Peyer's patch (tissue), 4 donors: ENCODE measurements around the gene DOK5. TPM values are rescaled to one million over a fixed set of nuclear protein-coding genes. Genes with fewer than 3 reads are reported as not detected.

Experiments used
- DNase-seq, 3 donors: peaks; one replicate each; pipeline ENCODE4 v3.0.0-alpha.2; 2017 to 2019
- H3K27ac ChIP-seq, 4 donors: fragments of 200-600 bp; sonication (generic); one replicate each; pipeline ENCODE4 v1.5.1; 2016 to 2019
- H3K27me3 ChIP-seq, 2 donors: fragments of 200-600 bp; sonication (generic); one replicate each; pipeline ENCODE4 v1.5.1; 2019
- H3K36me3 ChIP-seq, 3 donors: fragments of 200-600 bp; sonication (generic); one replicate each; pipeline ENCODE4 v1.5.1; 2016 to 2019
- H3K4me1 ChIP-seq, 4 donors: fragments of 200-600 bp; sonication (generic); one replicate each; pipeline ENCODE4 v1.5.1; 2016 to 2019
- H3K4me3 ChIP-seq, 4 donors: fragments of 200-600 bp; sonication (generic); 1 replicate in 3 of 4; 2 replicates in 1 of 4; pipeline ENCODE4 v1.5.1; 2016 to 2019; ENCODE audit warnings: mild to moderate bottlenecking in 1 of 4
- H3K9me3 ChIP-seq, 4 donors: fragments of 200-600 bp; sonication (generic); one replicate each; pipeline ENCODE4 v1.5.1; 2016 to 2019; ENCODE audit warnings: mild to moderate bottlenecking in 1 of 4
- POLR2A ChIP-seq, 2 donors: fragments of 450-650 bp; IDR thresholded peaks; one replicate each; pipeline ENCODE4 v1.5.1; 2017; ENCODE audit warnings: antibody characterized with exemption in 2 of 2, mild to moderate bottlenecking in 2 of 2, moderate library complexity in 2 of 2
- total RNA-seq, 4 donors: library from RNA; depleted of rRNA; stranded (reverse); fragments of >200 nt; gene quantifications; one replicate each; pipeline ENCODE4 v1.1.0, GENCODE V29; 2016
- TF ChIP-seq, protein P1 (sequence below), 6 experiments: fragments of 450-650 bp in 4 of 6; fragments of 200-600 bp in 2 of 6; sonication (generic) in 1 of 6; IDR thresholded peaks; one replicate each; pipeline ENCODE4 v1.5.1; 2017 to 2019; ENCODE audit warnings: antibody characterized with exemption in 6 of 6, mild to moderate bottlenecking in 3 of 6, moderate library complexity in 1 of 6

DOK5 gene
- total RNA-seq, 4 donors from 2014 or later, result 2.1 TPM; not detected in 3

DNA sequence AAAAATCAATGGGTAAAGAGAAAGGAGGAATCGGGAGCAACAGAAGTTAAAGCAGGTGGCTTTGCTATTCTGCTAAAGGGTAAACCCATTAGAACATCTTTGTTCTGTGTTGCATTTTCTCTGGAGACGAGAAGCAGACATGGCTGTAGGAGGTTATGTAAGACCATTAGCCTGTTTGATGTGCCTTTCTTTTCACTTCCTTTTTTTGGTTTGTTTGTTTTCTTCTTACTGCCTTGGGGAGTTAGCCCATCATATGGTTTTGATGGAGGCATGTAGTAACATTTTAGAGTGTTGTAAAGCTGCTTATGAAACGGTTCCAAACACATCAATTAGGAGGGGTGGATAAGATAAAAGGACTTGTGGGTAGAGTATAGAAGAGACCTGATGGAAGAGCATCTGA is 131.0 kb downstream of the DOK5 start:
- TF ChIP-seq, protein P1, sequence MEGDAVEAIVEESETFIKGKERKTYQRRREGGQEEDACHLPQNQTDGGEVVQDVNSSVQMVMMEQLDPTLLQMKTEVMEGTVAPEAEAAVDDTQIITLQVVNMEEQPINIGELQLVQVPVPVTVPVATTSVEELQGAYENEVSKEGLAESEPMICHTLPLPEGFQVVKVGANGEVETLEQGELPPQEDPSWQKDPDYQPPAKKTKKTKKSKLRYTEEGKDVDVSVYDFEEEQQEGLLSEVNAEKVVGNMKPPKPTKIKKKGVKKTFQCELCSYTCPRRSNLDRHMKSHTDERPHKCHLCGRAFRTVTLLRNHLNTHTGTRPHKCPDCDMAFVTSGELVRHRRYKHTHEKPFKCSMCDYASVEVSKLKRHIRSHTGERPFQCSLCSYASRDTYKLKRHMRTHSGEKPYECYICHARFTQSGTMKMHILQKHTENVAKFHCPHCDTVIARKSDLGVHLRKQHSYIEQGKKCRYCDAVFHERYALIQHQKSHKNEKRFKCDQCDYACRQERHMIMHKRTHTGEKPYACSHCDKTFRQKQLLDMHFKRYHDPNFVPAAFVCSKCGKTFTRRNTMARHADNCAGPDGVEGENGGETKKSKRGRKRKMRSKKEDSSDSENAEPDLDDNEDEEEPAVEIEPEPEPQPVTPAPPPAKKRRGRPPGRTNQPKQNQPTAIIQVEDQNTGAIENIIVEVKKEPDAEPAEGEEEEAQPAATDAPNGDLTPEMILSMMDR (IDR thresholded peaks at IDR 0.05), result no peak
- no peak for TF ChIP-seq POLR2A (IDR thresholded peaks at IDR 0.05)
- no peaks in the 10 kb centered on the region for H3K9me3 ChIP-seq
- no peak overlapping the region for H3K27ac ChIP-seq

DNA sequence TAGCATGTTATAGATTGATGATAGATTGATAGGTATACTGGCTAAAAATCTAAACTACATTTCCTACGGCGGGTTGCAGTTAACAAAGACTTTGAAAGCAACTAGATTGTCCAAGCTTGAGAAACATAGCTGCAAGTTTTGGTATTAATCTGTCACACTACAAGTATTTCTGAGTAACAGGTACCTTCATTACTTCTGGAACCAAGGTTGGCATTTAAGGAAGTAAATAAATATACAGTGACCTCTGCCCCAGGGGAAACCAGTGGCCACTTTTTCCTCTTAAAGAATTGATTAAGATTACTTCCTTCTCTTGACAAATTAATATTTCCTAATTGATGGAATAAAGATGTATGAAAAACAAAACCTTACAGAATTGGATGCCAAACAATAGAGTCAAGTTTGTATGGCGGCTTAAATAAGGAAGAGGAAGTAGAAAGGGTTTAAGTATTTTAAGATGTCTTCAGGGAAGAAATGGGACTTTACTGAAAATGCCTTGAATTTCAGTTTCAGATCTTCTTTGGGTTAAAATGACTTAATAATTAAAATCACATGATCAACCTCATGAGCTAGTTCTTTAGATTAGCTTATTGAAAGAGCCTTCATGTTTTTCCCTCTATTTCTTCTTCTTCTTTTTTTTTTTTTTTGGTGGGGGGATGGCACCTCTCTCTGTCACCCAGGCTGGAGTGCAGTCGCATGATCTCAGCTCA is 132.8 kb downstream of the DOK5 start:
- TF ChIP-seq, protein P1 (IDR thresholded peaks at IDR 0.05), result no peak
- TF ChIP-seq POLR2A (IDR thresholded peaks at IDR 0.05), result no peak
- H3K4me1 ChIP-seq, result no peaks in the 10 kb centered on the region
- H3K9me3 ChIP-seq, result no peaks in the 10 kb centered on the region
- H3K27ac ChIP-seq, result no peak overlapping the region
- no peaks in the 10 kb centered on the region for H3K27me3 ChIP-seq
- DNase-seq, result no peak
- no peak overlapping the region for H3K4me3 ChIP-seq
- H3K36me3 ChIP-seq, result no peaks in the 10 kb centered on the region

More for the DNA sequence above, 131.0 kb downstream of the DOK5 start:
- no peaks in the 10 kb centered on the region for H3K4me1 ChIP-seq
- H3K4me3 ChIP-seq, result no peak overlapping the region
- DNase-seq, result no peak
- H3K27me3 ChIP-seq, result no peaks in the 10 kb centered on the region
- no peaks in the 10 kb centered on the region for H3K36me3 ChIP-seq

DNA sequence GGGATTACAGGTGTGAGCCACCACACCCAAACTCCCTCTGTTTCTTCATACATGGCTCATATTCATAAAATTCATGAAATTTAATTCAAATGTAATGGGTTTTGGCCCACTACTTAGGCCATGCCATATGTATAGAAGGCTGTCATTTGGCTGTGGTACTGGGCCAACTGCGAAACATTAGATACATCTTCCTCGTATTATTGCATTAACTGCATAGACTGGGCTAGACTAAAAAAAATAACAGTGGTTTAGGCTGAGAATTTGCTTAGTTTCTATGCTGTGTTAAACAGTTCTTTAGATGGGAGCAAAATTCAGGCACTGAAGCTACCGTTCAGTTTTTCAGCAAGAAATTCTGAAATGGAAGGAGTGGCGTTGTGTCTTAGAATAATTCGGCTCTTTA is 133.6 kb downstream of the DOK5 start:
- no peaks in the 10 kb centered on the region for H3K9me3 ChIP-seq
- H3K36me3 ChIP-seq, result no peaks in the 10 kb centered on the region
- no peak overlapping the region for H3K4me3 ChIP-seq
- DNase-seq, result no peak
- no peaks in the 10 kb centered on the region for H3K4me1 ChIP-seq
- no peak for TF ChIP-seq POLR2A (IDR thresholded peaks at IDR 0.05)
- TF ChIP-seq, protein P1 (IDR thresholded peaks at IDR 0.05), result no peak
- H3K27me3 ChIP-seq, result no peaks in the 10 kb centered on the region
- H3K27ac ChIP-seq, result no peak overlapping the region

DNA sequence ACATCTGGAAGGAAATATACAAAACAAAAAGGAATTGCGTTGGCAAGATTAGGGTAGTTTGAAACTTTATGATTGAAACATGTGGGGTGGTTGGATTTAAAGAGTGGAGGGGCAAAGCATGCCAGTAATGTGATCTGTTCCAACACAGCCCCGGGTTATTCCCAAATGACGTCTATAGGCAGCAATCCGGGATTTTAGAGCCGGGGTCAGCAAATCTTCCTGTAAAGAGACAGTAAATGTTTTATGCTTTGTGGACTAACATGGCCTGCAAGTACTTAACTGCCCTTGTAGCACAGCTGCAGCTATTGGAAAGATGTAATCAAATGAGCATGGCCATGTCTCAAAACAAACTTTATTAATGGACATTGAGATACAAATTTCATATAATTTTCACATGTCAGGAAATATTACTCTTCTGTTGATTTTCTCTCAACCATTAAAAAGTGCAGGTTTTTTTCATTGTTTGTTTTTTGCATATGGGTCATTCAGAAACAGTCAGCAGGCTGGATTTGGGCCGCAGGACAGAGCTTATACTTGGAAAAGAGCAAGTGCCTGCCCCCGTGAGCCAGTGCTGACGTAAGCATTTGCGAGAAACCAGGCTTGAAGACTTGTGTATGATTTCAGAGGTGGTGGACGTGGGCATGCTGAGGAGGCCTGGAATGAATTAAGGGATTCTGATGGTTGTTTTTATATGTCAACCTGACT is 136.5 kb downstream of the DOK5 start:
- no peak for DNase-seq
- no peak for TF ChIP-seq POLR2A (IDR thresholded peaks at IDR 0.05)
- TF ChIP-seq, protein P1 (IDR thresholded peaks at IDR 0.05), result no peak
- H3K4me1 ChIP-seq, result no peaks in the 10 kb centered on the region
- no peak overlapping the region for H3K27ac ChIP-seq
- H3K4me3 ChIP-seq, result no peak overlapping the region
- H3K36me3 ChIP-seq, result no peaks in the 10 kb centered on the region
- H3K27me3 ChIP-seq, result no peaks in the 10 kb centered on the region
- H3K9me3 ChIP-seq, result no peaks in the 10 kb centered on the region

DNA sequence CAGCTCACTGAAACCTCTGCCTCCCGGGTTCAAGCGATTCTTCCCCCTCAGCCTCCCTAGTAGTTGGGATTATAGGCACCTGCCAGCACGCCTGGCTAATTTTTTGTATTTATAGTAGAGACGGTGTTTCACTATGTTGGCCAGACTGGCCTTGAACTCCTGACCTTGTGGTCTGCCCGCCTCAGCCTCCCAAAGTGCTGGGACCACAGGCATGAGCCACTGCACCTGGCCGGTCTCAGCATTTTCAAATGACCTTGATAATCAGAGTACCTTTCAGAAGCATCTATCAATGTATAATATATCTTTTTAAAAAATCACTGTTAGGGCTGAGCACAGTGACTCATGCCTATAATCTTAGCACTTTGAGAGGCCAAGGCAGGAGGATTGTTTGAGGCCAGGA is 143.0 kb downstream of the DOK5 start:
- H3K36me3 ChIP-seq, result no peaks in the 10 kb centered on the region
- no peaks in the 10 kb centered on the region for H3K9me3 ChIP-seq
- H3K27ac ChIP-seq, result no peak overlapping the region
- H3K27me3 ChIP-seq, result no peaks in the 10 kb centered on the region
- TF ChIP-seq POLR2A (IDR thresholded peaks at IDR 0.05), result no peak
- TF ChIP-seq, protein P1 (IDR thresholded peaks at IDR 0.05), result no peak
- no peak for DNase-seq
- H3K4me3 ChIP-seq, result no peak overlapping the region
- no peaks in the 10 kb centered on the region for H3K4me1 ChIP-seq
